ENCODE data around the gene DUOXA1. TPM values are rescaled to one million over a fixed set of nuclear protein-coding genes. Genes with fewer than 3 reads are reported as not detected.

DUOXA1 gene
- total RNA-seq, 1 donor, result 0.36 TPM

DNA sequence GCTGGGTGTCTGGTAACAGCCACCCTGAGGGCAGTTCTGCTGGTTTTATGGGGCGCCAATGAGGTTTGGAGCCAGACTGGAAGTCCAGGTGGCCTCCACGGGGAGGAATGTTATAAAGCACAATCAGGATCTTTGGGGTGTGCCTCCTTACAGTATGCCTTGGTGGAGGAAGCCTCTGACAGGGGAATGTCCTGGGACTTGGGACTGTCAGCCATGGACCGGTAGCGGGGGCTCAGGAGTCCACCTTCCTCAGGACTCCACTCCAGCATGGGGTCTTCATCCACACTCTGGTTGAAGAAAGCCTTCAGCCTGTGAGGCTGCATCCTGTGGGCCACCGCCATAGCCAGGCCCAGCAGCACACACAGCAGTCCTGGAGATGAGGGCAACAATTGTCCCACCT lies 10.7 kb downstream of the DUOXA1 start:
- H3K36me3 ChIP-seq (ENCODE audit: insufficient read depth, low read length), result no peaks in the 10 kb centered on the region
- H3K79me2 ChIP-seq (ENCODE audit: insufficient read depth, low read length), result no peaks in the 10 kb centered on the region
- peaks cover 38% of the 10 kb centered on the region for H3K27me3 ChIP-seq (ENCODE audit: insufficient read depth, low read length)
- DNase-seq (ENCODE audit: insufficient read length, low spot score, missing footprints), result peak; percentile 50
- H3K4me2 ChIP-seq (ENCODE audit: insufficient read depth, low read length), result no peak overlapping the region
- no peak overlapping the region for H2AFZ ChIP-seq (ENCODE audit: low read length)
- no peak overlapping the region for H3K4me3 ChIP-seq (ENCODE audit: insufficient read depth, low read length)
- H3K4me1 ChIP-seq (ENCODE audit: insufficient read depth, low read length), result peaks cover 12% of the 10 kb centered on the region
- no peaks in the 10 kb centered on the region for H3K9me3 ChIP-seq (ENCODE audit: low read depth, low read length)
- H4K20me1 ChIP-seq (ENCODE audit: insufficient read depth, low read length), result no peaks in the 10 kb centered on the region
- H3K27ac ChIP-seq (ENCODE audit: low read depth, low read length), result no peak overlapping the region
- TF ChIP-seq, protein P1, sequence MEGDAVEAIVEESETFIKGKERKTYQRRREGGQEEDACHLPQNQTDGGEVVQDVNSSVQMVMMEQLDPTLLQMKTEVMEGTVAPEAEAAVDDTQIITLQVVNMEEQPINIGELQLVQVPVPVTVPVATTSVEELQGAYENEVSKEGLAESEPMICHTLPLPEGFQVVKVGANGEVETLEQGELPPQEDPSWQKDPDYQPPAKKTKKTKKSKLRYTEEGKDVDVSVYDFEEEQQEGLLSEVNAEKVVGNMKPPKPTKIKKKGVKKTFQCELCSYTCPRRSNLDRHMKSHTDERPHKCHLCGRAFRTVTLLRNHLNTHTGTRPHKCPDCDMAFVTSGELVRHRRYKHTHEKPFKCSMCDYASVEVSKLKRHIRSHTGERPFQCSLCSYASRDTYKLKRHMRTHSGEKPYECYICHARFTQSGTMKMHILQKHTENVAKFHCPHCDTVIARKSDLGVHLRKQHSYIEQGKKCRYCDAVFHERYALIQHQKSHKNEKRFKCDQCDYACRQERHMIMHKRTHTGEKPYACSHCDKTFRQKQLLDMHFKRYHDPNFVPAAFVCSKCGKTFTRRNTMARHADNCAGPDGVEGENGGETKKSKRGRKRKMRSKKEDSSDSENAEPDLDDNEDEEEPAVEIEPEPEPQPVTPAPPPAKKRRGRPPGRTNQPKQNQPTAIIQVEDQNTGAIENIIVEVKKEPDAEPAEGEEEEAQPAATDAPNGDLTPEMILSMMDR (IDR thresholded peaks at IDR 0.05; ENCODE audit: extremely low read depth, low read depth, low read length), result no peak

DNA sequence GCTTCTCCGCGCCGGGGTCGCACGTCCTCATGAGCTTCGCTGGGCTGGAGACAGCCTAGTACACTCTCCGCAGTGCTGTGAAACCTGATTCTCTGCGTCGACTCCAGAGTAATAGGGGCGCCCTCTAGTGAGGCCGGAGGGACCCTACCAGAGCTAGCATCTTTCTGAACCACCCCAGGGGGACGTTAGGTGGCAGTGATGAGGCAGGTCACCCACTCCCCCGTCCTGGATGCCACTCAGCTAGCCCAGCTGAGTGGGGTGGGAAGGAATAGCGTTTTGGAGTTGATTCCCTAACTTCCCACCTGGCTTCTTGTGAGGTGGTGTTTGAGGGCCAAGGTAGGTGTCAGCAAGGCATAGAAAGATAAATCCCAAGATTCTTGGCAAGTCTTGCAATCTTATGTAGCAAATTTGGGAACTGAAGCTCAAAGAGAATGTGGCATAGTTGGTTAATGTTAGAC lies 11.5 kb downstream of the DUOXA1 start:
- Histone ChIP-seq H2AFZ (ENCODE audit: low read length) (no peak overlapping the region), H4K20me1 (ENCODE audit: insufficient read depth, low read length) (no peaks in the 10 kb centered on the region), H3K79me2 (ENCODE audit: insufficient read depth, low read length) (no peaks in the 10 kb centered on the region), H3K27me3 (ENCODE audit: insufficient read depth, low read length) (peaks cover 46% of the 10 kb centered on the region), H3K27ac (ENCODE audit: low read depth, low read length) (no peak overlapping the region), H3K4me2 (ENCODE audit: insufficient read depth, low read length) (peak overlapping the region; percentile 57), H3K9me3 (ENCODE audit: low read depth, low read length) (no peaks in the 10 kb centered on the region), H3K4me1 (ENCODE audit: insufficient read depth, low read length) (peaks cover 12% of the 10 kb centered on the region), H3K4me3 (ENCODE audit: insufficient read depth, low read length) (no peak overlapping the region), H3K36me3 (ENCODE audit: insufficient read depth, low read length) (no peaks in the 10 kb centered on the region)
- peak; percentile 100 for DNase-seq (ENCODE audit: insufficient read length, low spot score, missing footprints)
- TF ChIP-seq, protein P1 (IDR thresholded peaks at IDR 0.05; ENCODE audit: extremely low read depth, low read depth, low read length), result peak; percentile 100

DNA sequence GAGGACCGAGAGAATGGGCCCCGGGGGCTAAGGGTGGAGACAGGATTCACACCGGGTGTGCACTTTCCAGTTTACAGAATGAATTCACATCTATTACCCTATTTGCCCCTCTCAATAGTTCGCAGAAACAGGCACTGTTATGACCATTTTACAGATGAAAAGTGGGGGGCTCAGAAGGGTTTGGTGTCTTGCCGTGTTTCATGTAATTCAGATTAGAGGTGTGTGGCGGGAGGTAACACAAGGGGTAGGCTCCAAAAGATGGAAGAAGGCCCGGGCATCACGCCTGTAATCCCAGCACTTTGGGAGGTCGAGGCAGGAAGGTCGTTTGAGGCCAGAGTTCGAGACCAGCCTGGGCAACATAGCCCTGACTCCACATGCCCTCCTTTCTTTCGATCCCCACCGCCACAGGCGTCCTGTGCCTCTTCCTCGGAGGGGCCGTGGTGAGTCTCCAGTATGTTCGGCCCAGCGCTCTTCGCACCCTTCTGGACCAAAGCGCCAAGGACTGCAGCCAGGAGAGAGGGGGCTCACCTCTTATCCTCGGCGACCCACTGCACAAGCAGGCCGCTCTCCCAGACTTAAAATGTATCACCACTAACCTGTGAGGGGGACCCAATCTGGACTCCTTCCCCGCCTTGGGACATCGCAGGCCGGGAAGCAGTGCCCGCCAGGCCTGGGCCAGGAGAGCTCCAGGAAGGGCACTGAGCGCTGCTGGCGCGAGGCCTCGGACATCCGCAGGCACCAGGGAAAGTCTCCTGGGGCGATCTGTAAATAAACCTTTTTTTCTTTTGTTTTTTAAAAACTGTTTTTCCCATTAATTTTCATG lies 12.2 kb downstream of the DUOXA1 start:
- no peak overlapping the region for H3K27ac ChIP-seq (ENCODE audit: low read depth, low read length)

More for the DNA sequence above, 12.2 kb downstream of the DUOXA1 start:
- Histone ChIP-seq H3K27me3 (ENCODE audit: insufficient read depth, low read length) (peaks cover 53% of the 10 kb centered on the region), H3K4me2 (ENCODE audit: insufficient read depth, low read length) (peak overlapping the region; percentile 57), H3K4me3 (ENCODE audit: insufficient read depth, low read length) (no peak overlapping the region), H3K79me2 (ENCODE audit: insufficient read depth, low read length) (no peaks in the 10 kb centered on the region), H4K20me1 (ENCODE audit: insufficient read depth, low read length) (no peaks in the 10 kb centered on the region), H3K9me3 (ENCODE audit: low read depth, low read length) (no peaks in the 10 kb centered on the region), H3K4me1 (ENCODE audit: insufficient read depth, low read length) (peaks cover 12% of the 10 kb centered on the region), H2AFZ (ENCODE audit: low read length) (no peak overlapping the region), H3K36me3 (ENCODE audit: insufficient read depth, low read length) (no peaks in the 10 kb centered on the region)
- peak; percentile 61 for DNase-seq (ENCODE audit: insufficient read length, low spot score, missing footprints)
- TF ChIP-seq, protein P1 (IDR thresholded peaks at IDR 0.05; ENCODE audit: extremely low read depth, low read depth, low read length), result no peak
